Activated T-cell treated with anti-CD3 and anti-CD28 coated beads for 4 hours (primary cell): ENCODE results near the gene U2AF2.
"Not testable (repeated sequence)": the region's sequence is repeated elsewhere in the genome, so short reads cannot be mapped to it uniquely, and the experiment has no call there.

Experiments
- DNase-seq: peaks from one replicate; pipeline ENCODE4 v3.0.0-alpha.2; 2020

The U2AF2 gene

GRCh38 chr19:55692681-55693081 is 37.8 kb downstream of the U2AF2 start:
- no peak for DNase-seq

DNA sequence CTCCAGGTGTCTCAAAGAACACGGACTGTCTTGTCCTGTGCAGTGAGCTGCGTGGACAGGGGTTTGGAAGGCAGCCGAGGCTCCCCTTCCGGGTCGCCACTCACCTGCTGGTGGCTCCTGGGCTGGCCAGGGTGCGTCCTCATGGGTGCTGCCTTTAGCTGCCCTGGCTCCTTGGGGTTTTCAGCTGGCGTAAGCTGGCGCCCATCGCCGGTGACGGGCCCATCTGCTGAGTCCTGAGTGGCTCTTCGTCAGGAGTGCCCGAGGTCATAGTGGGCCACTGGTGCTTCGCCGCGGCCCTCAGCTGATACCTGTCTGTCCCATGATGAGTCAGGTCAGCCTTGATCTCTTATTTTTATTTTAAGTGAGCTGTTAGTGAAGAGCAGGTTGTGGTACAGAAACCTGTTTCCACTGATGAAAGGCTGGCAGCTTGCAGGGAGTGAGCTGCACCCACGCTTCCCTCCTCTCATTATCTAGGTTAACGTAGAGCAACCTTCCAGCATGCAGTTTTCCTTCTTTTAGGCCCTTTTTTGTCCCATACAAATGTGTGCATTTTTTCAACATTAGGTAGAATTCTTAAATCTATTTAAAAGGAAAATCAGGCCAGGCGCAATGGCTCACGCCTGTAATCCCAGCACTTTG is 38.6 kb downstream of the U2AF2 start:
- no peak for DNase-seq

DNA sequence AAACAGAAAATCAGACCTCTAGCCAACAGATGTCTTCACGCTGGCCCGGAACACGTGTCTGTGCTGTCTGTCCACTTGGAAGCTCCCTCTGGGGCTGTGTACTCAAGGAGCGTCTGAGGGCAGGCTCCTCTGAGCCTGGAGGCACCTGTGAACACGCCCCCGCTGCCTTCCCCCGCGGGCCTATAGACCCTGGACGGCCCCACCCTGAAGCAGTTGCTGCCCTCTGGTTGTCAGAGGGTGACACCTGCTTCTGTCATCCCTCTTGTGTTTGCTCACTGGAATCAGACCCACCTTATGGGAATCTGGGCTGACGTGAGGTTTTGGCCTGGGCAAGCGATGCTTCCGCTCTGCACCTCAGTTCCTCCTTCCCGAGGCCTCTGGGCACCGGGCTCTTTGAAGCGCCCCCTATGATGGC is 39.4 kb downstream of the U2AF2 start:
- DNase-seq, result no peak

DNA sequence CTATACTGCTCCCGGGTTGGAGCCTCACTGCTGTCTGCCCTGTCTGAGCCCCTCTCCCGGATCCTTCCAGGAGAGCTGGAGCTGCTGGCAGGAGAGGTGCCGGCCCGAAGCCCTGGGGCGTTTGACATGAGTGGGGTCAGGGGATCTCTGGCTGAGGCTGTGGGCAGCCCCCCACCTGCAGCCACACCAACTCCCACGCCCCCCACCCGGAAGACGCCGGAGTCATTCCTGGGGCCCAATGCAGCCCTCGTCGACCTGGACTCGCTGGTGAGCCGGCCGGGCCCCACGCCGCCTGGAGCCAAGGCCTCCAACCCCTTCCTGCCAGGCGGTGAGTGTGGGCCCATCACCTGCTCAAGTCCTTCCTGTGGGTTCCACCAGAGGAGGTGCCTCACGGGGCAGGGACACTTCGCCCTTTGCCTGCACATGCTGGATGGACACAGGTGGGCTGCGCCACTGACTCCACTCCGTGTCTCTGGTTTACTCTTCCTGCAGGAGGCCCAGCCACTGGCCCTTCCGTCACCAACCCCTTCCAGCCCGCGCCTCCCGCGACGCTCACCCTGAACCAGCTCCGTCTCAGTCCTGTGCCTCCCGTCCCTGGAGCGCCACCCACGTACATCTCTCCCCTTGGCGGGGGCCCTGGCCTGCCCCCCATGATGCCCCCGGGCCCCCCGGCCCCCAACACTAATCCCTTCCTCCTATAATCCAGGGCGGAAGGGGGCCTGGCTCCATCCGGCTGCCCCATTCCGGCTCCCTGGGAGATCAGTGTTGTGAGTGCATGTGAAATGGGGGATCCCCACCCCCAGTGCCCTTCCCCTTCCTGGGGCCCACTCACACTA is 40.0 kb downstream of the U2AF2 start:
- no peak for DNase-seq

DNA sequence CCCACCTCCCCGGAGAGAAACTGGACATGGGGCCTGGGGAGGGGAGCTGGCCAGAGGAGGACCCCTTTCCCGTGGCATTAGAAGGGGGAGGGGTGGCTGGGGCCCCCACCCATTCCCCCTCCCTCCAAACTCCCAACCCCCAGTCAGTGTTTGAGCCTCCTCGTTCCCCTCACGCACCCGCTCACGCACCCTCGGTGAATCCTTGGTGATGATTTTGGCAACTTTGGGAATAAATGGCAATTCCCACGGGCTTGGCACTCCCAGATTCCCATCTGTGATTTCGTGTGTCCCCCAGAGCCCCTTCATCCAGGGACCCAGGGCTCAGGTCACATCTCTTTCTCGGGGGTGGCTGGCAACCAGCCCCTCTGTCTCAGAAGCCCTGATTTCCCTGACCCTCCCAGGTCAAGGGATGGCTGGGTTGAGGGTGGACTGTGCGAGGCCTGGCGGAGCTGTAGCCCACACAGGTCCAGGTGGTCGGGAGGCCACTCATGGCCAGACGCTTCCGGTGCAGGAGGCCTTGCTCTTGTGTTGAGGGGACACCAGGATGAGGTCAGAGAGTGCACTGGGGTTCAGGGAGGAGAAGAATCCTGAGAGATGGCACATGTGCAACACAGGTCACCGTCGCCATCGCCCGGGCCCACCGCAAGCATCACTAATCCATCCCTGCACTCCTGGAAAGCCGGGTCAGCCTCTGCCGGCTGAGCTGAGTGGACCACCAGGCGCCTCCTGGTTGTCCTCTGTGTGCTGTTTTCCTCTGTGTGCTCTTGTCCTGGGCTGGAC is 40.9 kb downstream of the U2AF2 start:
- no peak for DNase-seq

GRCh38 chr19:55696301-55697068 is 41.6 kb downstream of the U2AF2 start:
- no peak for DNase-seq

GRCh38 chr19:55697069-55697440 is 42.2 kb downstream of the U2AF2 start:
- DNase-seq, result no peak

DNA sequence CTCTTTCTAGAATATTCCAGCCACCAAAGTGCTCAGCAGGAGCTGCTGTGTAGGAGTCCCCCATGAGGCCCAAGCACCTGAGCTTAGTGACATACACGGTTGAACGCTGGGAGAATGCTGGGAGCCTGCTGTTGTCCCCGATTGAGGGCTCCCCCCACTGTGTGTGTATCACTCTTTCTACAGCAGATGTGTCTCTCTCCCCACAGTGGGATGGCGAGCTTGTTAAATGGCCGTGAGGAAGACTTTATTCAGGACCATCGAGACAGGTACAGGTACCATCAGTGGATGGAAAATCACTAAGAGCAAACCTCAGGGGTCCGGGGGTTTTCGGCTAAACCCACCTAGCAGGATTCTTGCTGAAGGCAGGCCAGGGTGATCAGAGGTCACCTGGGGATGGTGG is 42.9 kb downstream of the U2AF2 start:
- DNase-seq, result no peak

- no peak for DNase-seq
Measured at GRCh38 chr19:55698256-55698655, 43.4 kb downstream of the U2AF2 start.

DNA sequence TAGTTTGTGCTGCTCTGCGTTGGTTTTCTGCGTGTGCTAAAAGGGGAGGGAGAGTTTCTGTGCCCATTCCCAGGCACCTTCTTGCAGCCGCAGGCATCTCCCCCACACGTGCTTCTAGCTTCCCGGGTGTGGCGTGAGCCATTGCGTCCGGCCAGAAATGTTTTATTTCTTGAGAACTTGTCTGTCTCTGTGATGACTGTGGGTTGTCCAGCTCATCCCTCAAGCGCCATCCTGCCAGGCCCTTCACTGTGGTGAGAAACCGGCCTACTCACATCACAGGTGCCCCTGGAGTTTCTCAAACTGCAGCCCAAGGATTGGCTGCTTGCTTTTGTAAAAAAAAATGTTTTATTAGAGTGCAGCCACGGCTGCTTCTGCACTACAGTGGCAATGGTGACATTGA is 44.4 kb downstream of the U2AF2 start:
- DNase-seq, result no peak

- DNase-seq, result no peak
Measured at GRCh38 chr19:55700813-55701212, 46.0 kb downstream of the U2AF2 start.

- DNase-seq, result no peak
Measured at GRCh38 chr19:55702131-55702627, 47.3 kb downstream of the U2AF2 start.

- DNase-seq, result peak; percentile 31
Measured at GRCh38 chr19:55703790-55704215, 49.0 kb downstream of the U2AF2 start.

DNA sequence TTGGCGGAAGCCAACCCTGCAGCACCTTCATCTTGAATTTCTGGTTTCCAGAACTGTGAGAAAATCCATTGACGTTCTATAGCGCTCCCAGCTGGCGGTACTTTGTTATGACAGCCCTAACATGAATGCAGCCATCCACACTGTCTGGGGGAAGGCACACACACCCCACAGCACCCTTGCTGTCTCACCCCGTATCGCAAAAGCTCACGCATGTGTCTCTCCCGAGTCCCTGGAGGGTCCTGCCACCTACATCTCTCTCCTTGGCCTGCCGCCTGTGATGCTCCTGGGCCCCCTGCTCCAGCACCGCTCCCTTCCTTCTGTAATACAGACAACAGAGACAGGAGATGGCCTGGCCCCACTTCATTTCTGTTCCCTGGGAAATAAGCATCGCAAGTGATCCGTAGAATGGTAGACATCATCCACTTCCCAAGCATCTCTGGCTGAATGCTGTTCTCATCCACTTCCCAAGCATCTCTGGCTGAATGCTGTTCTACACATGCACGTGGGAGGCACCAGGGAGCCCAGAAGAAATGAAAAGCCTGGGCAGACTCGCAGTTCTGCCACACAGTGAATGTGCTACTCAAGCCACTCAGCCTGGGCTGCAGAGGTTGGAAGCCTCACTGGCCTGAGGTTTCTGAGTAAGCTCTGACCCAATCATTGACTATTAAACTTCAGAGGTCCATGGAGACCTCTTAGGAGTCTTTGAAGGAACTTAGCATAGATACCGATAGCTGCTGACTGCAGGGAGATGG is 49.8 kb downstream of the U2AF2 start:
- no peak for DNase-seq

- no peak for DNase-seq
Measured at GRCh38 chr19:55705972-55706371, 51.1 kb downstream of the U2AF2 start.

- no peak for DNase-seq
Measured at GRCh38 chr19:55711719-55712118, 56.9 kb downstream of the U2AF2 start.

- DNase-seq, result no peak
Measured at GRCh38 chr19:55712804-55713631, 58.2 kb downstream of the U2AF2 start.

GRCh38 chr19:55716531-55716930 is 61.7 kb downstream of the U2AF2 start:
- no peak for DNase-seq

DNA sequence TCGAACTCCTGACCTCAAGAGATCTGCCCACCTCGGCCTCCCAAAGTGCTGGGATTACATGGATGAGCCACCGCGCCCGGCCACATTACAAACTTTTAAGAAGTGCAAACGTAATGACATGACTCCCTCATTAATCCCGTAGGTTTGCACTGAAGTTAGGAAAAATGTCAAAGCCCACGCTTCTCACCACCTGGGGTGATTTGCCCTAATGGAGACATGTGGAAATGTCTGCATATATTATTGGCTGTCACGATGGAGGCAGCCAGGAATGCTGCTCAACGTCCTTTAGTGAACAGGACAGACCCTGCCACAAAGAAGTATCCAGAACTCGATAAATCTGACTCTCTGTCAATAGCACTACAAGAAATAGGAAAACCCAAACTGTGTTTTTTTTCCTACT is 62.4 kb downstream of the U2AF2 start:
- DNase-seq, result no peak

- DNase-seq, result not testable (repeated sequence)
Measured at GRCh38 chr19:55717879-55718711, 63.3 kb downstream of the U2AF2 start.
